Retinal pigment epithelial cell (primary cell): ENCODE results near the gene ATP5PB.
A peak's percentile ranks its signal among the peaks of the same experiment; 100 is the strongest.

ENCODE experiments used
- DNase-seq: peaks from one replicate; pipeline ENCODE4 v3.0.0-alpha.2; 2010; ENCODE audit warnings: low read depth
- H3K4me3 ChIP-seq: 2 replicates; pipeline ENCODE4 v1.5.1; 2011; ENCODE audit warnings: mild to moderate bottlenecking, low read length, control low read depth, moderate library complexity
- CTCF ChIP-seq: conservative IDR thresholded peaks from 2 replicates; pipeline ENCODE4 v1.5.1; 2011; ENCODE audit warnings: low read depth, low read length, control low read depth, inconsistent platforms

The ATP5PB gene

GRCh38 chr1:111446967-111447892 lies 2.0 kb upstream of the ATP5PB start:
- H3K4me3 ChIP-seq, result peak overlapping the region; percentile 100
- TF ChIP-seq CTCF, result no peak
- no peak for DNase-seq

- TF ChIP-seq CTCF, result no peak
- H3K4me3 ChIP-seq, result peak overlapping the region; percentile 100
- no peak for DNase-seq
Observed at GRCh38 chr1:111448482-111448917, 764 bp upstream of the ATP5PB start.

- H3K4me3 ChIP-seq, result peak overlapping the region; percentile 100
- no peak for TF ChIP-seq CTCF
- DNase-seq, result no peak
Observed at GRCh38 chr1:111449703-111450017, 396 bp downstream of the ATP5PB start.

GRCh38 chr1:111450185-111450584 lies 921 bp downstream of the ATP5PB start:
- peak overlapping the region; percentile 100 for H3K4me3 ChIP-seq
- TF ChIP-seq CTCF, result no peak
- no peak for DNase-seq

GRCh38 chr1:111452581-111452980 lies 3.3 kb downstream of the ATP5PB start:
- DNase-seq, result no peak
- TF ChIP-seq CTCF, result no peak
- H3K4me3 ChIP-seq, result no peak overlapping the region

GRCh38 chr1:111453706-111454105 lies 4.4 kb downstream of the ATP5PB start:
- no peak overlapping the region for H3K4me3 ChIP-seq
- no peak for TF ChIP-seq CTCF
- DNase-seq, result no peak
